Fibroblast of villous mesenchyme (primary cell): ENCODE data around the gene OR4C11. TPM values are rescaled to one million over a fixed set of nuclear protein-coding genes. Genes with fewer than 3 reads are reported as not detected.

ENCODE experiments used
- DNase-seq: peaks from one replicate; pipeline ENCODE4 v3.0.0-alpha.2; 2010; ENCODE audit warnings: low read depth
- H3K4me3 ChIP-seq: 2 replicates; pipeline ENCODE4 v1.5.1; 2011; ENCODE audit warnings: low read depth, mild to moderate bottlenecking, low read length
- total RNA-seq: library from RNA; depleted of rRNA; stranded (reverse); fragments of >200 nt; gene quantifications from 2 replicates; pipeline ENCODE4 v1.2.3, GENCODE V29; 2012
- TF ChIP-seq, protein P1 (sequence below): IDR thresholded peaks from 2 replicates; pipeline ENCODE4 v1.5.1; 2012; ENCODE audit warnings: low read depth, mild to moderate bottlenecking, low read length; ENCODE audit not compliant: insufficient read depth

OR4C11 gene
- total RNA-seq, 1 donor, result not detected

DNA sequence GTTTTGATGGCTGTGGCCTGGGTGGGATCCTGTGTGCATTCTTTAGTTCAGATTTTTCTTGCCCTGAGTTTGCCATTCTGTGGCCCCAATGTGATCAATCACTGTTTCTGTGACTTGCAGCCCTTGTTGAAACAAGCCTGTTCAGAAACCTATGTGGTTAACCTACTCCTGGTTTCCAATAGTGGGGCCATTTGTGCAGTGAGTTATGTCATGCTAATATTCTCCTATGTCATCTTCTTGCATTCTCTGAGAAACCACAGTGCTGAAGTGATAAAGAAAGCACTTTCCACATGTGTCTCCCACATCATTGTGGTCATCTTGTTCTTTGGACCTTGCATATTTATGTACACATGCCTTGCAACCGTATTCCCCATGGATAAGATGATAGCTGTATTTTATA lies 34.9 kb downstream of the OR4C11 start:
- H3K4me3 ChIP-seq, result no peak overlapping the region
- no peak for DNase-seq
- TF ChIP-seq, protein P1, sequence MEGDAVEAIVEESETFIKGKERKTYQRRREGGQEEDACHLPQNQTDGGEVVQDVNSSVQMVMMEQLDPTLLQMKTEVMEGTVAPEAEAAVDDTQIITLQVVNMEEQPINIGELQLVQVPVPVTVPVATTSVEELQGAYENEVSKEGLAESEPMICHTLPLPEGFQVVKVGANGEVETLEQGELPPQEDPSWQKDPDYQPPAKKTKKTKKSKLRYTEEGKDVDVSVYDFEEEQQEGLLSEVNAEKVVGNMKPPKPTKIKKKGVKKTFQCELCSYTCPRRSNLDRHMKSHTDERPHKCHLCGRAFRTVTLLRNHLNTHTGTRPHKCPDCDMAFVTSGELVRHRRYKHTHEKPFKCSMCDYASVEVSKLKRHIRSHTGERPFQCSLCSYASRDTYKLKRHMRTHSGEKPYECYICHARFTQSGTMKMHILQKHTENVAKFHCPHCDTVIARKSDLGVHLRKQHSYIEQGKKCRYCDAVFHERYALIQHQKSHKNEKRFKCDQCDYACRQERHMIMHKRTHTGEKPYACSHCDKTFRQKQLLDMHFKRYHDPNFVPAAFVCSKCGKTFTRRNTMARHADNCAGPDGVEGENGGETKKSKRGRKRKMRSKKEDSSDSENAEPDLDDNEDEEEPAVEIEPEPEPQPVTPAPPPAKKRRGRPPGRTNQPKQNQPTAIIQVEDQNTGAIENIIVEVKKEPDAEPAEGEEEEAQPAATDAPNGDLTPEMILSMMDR, result no peak

DNA sequence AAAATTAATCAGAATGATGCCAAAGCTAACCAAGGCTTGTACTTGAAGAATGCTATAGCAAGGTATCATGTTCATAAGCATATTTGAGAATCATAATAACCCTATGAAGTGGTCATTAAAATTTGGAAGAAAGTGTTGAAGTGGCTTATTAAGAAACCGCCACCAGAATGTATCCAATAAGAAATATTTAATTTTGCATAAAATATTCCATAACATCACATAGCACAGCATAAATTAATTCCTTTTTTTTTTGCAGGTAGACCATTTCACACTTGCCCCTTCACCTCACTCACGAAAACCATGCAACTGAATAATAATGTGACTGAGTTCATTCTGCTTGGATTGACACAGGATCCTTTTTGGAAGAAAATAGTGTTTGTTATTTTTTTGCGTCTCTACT lies 35.6 kb downstream of the OR4C11 start, which contains the start of gene OR4C16:
OR4C16 (plus strand) TSS at position 301 of the 400 bp plus-strand sequence; CDS start at position 301, 0 bp downstream.
- DNase-seq, result no peak
- TF ChIP-seq, protein P1, result no peak
- H3K4me3 ChIP-seq, result no peak within 1 kb of the TSS

DNA sequence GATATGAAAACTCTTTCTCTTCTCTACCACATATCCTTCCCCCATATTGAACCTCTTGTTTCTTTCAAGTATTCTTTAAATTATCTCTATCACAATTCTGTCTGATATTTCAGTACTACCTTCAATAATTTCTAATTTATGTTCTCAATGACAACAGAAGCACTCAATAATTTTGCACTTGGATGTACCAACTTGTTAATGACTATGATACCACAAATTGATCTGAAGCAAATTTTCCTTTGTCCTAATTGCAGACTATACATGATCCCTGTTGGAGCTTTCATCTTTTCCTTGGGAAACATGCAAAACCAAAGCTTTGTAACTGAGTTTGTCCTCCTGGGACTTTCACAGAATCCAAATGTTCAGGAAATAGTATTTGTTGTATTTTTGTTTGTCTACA lies 53.3 kb downstream of the OR4C11 start, which contains the start of gene OR4C15:
OR4C15 (plus strand) TSS at position 301 of the 400 bp plus-strand sequence; CDS start at position 301, 0 bp downstream.
- H3K4me3 ChIP-seq, result no peak within 1 kb of the TSS

More for the DNA sequence above, 53.3 kb downstream of the OR4C11 start, which contains the start of gene OR4C15:
- no peak for DNase-seq
- TF ChIP-seq, protein P1, result no peak

Other genes with a start within 250 kb of the OR4C11 start
- not detected in 2 replicates for gene OR4A15, start 239.7 kb downstream of the OR4C11 start, total RNA-seq
- not detected in 2 replicates for gene OR4C15, start 53.2 kb downstream of the OR4C11 start, total RNA-seq
- gene OR4C16, start 35.5 kb downstream of the OR4C11 start, total RNA-seq, result not detected in 2 replicates
- not detected in 2 replicates for gene OR4P4, start 27.5 kb upstream of the OR4C11 start, total RNA-seq
- not detected in 2 replicates for gene OR4S2, start 40.7 kb upstream of the OR4C11 start, total RNA-seq
- not detected in 2 replicates for gene OR4C6, start 54.6 kb upstream of the OR4C11 start, total RNA-seq
- not detected in 2 replicates for gene OR5D13, start 165.8 kb upstream of the OR4C11 start, total RNA-seq
- not detected in 2 replicates for gene OR5D14, start 187.9 kb upstream of the OR4C11 start, total RNA-seq
- not detected in 2 replicates for gene OR5L1, start 203.7 kb upstream of the OR4C11 start, total RNA-seq
- gene OR5D18, start 212.0 kb upstream of the OR4C11 start, total RNA-seq, result not detected in 2 replicates
- not detected in 2 replicates for gene OR5L2, start 219.6 kb upstream of the OR4C11 start, total RNA-seq
- gene OR5D16, start 231.1 kb upstream of the OR4C11 start, total RNA-seq, result not detected in 2 replicates